RWPE2 (cell line): ENCODE data around the gene RAI14.

Source experiments
- ATAC-seq: fragments of 200-7000 bp; cut with Tn5 transposase; 3 replicates; pipeline ENCODE4 v1.9.1; 2021; ENCODE audit warnings: low read depth
- DNase-seq: peaks from one replicate; pipeline ENCODE4 v3.0.0-alpha.2; 2020; ENCODE audit warnings: low spot score
- H3K27ac ChIP-seq: fragments of 450-650 bp; 2 replicates; pipeline ENCODE4 v1.5.1; 2017; ENCODE audit warnings: mild to moderate bottlenecking; ENCODE audit not compliant: poor library complexity, severe bottlenecking
- H3K27me3 ChIP-seq: fragments of 250-450 bp; sonication (Bioruptor Pico); 2 replicates; pipeline ENCODE4 v1.5.1; 2021; ENCODE audit warnings: mild to moderate bottlenecking, moderate library complexity; ENCODE audit not compliant: insufficient read depth, poor library complexity, severe bottlenecking
- H3K36me3 ChIP-seq: fragments of 250-450 bp; sonication (Bioruptor Pico); 2 replicates; pipeline ENCODE4 v1.5.1; 2020; ENCODE audit warnings: low read depth, mild to moderate bottlenecking, moderate library complexity
- H3K4me1 ChIP-seq: fragments of 250-450 bp; sonication (Bioruptor Pico); 2 replicates; pipeline ENCODE4 v1.5.1; 2021; ENCODE audit warnings: mild to moderate bottlenecking, moderate library complexity; ENCODE audit not compliant: insufficient read depth, poor library complexity, severe bottlenecking
- H3K4me3 ChIP-seq: fragments of 250-450 bp; sonication (Bioruptor Pico); 2 replicates; pipeline ENCODE4 v1.5.1; 2021; ENCODE audit warnings: mild to moderate bottlenecking, moderate library complexity; ENCODE audit not compliant: severe bottlenecking
- H3K9me3 ChIP-seq: fragments of 250-450 bp; sonication (Bioruptor Pico); 2 replicates; pipeline ENCODE4 v1.5.1; 2021; ENCODE audit warnings: mild to moderate bottlenecking, moderate library complexity; ENCODE audit not compliant: severe bottlenecking
- CTCF ChIP-seq: fragments of 450-650 bp; IDR thresholded peaks from one replicate; pipeline ENCODE4 v1.5.1; 2017; ENCODE audit warnings: mild to moderate bottlenecking, moderate library complexity; ENCODE audit not compliant: poor library complexity, severe bottlenecking

The RAI14 gene

GRCh38 chr5:34804913-34805312 is 148.8 kb downstream of the RAI14 start:
- Histone ChIP-seq H3K27ac (no peak overlapping the region), H3K4me1 (no peaks in the 10 kb centered on the region), H3K36me3 (peaks cover 51% of the 10 kb centered on the region), H3K27me3 (no peaks in the 10 kb centered on the region), H3K4me3 (no peak overlapping the region), H3K9me3 (no peaks in the 10 kb centered on the region)
- no peak for TF ChIP-seq CTCF
- no peak for DNase-seq
- ATAC-seq: no peak

DNA sequence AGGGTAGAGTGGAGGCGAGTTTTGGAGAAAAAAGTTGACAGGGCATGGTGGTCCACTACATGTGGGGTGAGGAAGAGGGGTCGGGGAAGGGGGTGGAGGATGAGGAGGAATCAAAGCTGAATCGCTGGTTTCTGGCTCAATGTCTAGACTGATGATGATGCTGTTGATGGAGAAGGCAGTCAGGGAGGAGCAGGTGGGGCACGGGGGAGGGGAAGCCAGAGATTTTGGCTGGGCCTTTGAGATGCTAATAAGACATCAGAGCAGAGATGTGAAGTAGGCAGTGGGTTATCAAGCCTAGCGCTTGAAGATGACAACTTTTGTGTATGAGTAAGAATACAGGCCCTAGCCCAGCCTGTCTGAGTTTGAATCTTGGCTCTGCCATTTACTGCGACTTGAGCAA is 150.4 kb downstream of the RAI14 start:
- ATAC-seq: no peak
- TF ChIP-seq CTCF: no peak
- Histone ChIP-seq H3K4me3 (no peak overlapping the region), H3K27ac (no peak overlapping the region), H3K27me3 (no peaks in the 10 kb centered on the region), H3K4me1 (no peaks in the 10 kb centered on the region), H3K9me3 (no peaks in the 10 kb centered on the region), H3K36me3 (peaks cover 49% of the 10 kb centered on the region)
- no peak for DNase-seq

DNA sequence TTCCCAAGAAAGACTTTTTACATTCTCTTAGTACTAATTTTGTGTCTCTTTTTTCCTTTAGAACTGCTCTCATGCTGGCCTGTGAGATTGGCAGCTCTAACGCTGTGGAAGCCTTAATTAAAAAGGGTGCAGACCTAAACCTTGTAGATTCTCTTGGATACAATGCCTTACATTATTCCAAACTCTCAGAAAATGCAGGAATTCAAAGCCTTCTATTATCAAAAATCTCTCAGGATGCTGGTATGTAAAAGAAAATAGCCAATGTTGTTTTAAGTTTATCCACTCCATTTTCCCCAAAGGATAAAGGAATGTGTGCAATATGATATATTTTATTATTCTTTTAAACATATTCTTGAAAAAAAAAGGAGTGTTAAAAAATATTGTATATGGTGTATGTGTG is 155.6 kb downstream of the RAI14 start:
- H3K27me3 ChIP-seq: no peaks in the 10 kb centered on the region
- no peak overlapping the region for H3K4me3 ChIP-seq
- no peaks in the 10 kb centered on the region for H3K4me1 ChIP-seq
- peaks cover 66% of the 10 kb centered on the region for H3K36me3 ChIP-seq
- no peak overlapping the region for H3K27ac ChIP-seq
- ATAC-seq (no peak), DNase-seq (no peak)
- no peaks in the 10 kb centered on the region for H3K9me3 ChIP-seq
- TF ChIP-seq CTCF: no peak

DNA sequence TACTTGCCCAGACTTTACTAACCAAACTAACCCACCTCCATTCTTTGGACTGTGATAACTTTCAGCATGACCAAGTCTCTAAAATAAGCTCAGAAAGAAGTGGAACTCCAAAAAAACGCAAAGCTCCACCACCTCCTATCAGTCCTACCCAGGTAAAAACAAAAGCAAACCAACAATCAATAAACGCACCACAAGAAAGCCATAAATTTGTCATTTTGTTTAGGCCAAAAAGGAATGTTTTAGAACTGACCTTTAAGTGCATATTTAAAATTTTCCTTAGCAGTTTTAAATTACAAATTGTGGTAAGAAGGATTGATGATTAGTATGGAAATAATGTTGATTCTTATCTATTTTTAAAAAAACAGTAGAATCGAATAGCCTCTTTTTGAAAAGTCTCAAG is 157.4 kb downstream of the RAI14 start:
- DNase-seq (no peak), ATAC-seq (no peak)
- Histone ChIP-seq H3K4me3 (no peak overlapping the region), H3K36me3 (peaks cover 73% of the 10 kb centered on the region), H3K9me3 (no peaks in the 10 kb centered on the region), H3K27ac (no peak overlapping the region), H3K4me1 (no peaks in the 10 kb centered on the region), H3K27me3 (no peaks in the 10 kb centered on the region)
- TF ChIP-seq CTCF: no peak

GRCh38 chr5:34817558-34818351 is 161.6 kb downstream of the RAI14 start:
- no peak for DNase-seq
- no peak for ATAC-seq
- no peaks in the 10 kb centered on the region for H3K9me3 ChIP-seq
- H3K27ac ChIP-seq: no peak overlapping the region
- H3K27me3 ChIP-seq: no peaks in the 10 kb centered on the region
- peaks cover 79% of the 10 kb centered on the region for H3K36me3 ChIP-seq
- H3K4me3 ChIP-seq: no peak overlapping the region
- no peaks in the 10 kb centered on the region for H3K4me1 ChIP-seq
- no peak for TF ChIP-seq CTCF
